HG03103 (cell line): ENCODE measurements around the gene SLC29A4.
"Not testable (repeated sequence)": the region's sequence is repeated elsewhere in the genome, so short reads cannot be mapped to it uniquely, and the experiment has no call there.

Source experiments
- ATAC-seq: cut with Tn5 transposase; IDR thresholded peaks from one replicate; pipeline ENCODE4 v1.9.1; 2021; ENCODE audit warnings: low read depth; ENCODE audit not compliant: unreplicated experiment

SLC29A4 gene, protein sequence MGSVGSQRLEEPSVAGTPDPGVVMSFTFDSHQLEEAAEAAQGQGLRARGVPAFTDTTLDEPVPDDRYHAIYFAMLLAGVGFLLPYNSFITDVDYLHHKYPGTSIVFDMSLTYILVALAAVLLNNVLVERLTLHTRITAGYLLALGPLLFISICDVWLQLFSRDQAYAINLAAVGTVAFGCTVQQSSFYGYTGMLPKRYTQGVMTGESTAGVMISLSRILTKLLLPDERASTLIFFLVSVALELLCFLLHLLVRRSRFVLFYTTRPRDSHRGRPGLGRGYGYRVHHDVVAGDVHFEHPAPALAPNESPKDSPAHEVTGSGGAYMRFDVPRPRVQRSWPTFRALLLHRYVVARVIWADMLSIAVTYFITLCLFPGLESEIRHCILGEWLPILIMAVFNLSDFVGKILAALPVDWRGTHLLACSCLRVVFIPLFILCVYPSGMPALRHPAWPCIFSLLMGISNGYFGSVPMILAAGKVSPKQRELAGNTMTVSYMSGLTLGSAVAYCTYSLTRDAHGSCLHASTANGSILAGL

GRCh38 chr7:5282543-5283316 is at the start of gene SLC29A4:
Gene SLC29A4 (plus strand): TSS chr7:5282943. CDS start chr7:5287817, 4,874 bp downstream.
- no peak for ATAC-seq

DNA sequence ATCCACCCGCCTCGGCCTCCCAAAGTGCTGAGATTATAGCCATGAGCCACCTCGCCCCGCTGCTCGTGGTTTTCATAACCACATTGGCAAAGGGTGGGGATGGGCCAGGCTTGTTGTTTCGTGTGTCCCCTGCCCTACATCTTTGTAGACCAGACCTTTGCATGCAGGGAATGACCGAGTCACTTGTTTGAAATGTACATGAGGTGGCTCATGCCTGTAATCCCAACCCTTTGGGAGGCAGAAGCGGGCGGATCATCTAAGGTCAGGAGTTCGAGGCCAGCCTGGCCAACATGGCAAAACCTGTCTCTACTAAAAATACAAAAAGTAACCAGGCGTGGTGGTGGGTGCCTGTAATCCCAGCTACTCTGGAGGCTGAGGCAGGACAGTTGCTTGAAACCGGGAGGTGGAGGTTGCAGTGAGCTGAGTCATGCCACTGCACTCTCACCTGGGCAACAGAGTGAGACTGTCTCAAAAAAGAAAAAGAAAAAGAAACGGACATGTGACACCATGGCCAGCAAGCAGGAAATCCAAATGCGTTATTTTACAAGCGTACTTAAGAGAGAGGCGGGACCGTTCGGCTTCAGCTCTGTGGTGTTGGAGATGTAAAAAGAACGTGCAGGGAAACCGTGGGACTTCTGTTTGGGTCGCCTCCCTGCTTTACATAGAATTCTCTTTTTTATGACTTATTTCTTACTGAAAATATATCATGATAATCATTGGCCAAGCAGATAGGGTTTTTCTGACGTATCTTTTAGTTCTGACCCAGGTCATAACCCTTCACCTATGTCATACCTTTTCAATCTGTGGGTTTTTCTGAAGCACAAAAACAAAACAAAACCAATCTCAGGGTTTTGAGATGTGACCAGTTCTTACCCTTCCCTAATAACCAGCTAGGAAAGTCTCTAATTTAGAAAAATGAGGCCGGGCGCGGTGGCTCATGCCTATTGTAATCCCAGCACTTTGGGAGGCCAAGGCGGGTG is 47.6 kb upstream of the SLC29A4 start:
- ATAC-seq: no peak

DNA sequence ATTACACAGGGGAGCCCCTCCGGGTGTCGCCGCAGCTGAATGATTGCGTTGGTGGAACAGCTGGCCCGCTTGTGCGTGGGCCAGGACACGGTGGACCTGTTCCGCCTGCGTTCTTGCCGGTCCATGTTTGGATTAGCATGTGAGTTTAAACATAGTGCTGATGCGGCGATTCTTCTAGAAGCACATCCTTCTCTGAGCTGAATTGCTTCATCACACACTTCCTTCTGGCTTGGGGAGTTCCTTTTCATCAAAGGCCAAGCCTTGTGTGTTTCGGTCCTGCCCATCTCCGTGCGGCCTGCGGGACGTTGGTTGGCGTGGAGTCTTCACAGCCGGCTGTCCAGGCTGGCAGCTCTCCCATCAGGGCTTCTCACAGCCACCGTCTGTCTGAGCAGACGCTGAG is 45.5 kb upstream of the SLC29A4 start:
- ATAC-seq: no peak

DNA sequence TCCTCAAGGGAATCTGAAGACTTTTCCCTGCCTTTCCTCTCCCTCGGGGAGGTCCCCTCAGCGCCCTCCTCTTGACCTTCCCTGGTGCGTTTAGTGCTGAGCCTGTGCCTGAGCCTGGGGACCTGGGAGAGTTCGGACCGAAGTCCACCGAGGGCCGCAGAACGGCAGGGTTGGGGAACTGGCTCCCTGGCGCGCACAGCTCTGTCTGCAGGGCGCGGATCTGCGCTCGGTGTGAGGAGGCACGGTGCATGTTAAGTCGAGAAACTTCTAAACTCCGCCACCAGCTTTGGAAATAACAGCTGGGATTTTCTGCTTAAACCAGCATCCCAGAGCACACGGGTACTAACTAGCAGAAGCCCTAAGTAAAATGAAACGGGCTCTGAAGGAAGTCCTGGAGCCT is 44.2 kb upstream of the SLC29A4 start:
- no peak for ATAC-seq

DNA sequence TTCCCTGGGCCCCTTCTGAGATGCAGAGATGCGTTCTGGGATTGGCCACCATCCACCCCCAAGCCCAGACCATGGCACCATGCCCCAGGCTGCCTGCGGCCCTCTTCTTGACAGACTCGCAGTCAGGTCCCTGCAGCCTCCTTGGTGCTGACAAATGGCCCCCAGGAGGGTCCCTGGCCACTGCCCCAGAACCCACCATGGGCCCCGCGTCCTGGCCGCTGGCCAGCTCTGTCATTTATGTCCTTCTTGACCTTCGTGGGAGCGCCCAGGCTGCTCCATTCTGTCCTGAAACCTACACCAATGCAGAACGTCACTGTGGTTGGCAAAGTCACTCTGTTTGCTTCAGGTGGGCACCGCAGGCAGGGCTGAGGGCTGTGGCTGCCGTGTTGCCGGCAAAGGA is 39.5 kb upstream of the SLC29A4 start:
- ATAC-seq: no peak

- ATAC-seq: no peak
Observed at GRCh38 chr7:5248201-5248885, 34.4 kb upstream of the SLC29A4 start.

GRCh38 chr7:5250787-5251186 is 32.0 kb upstream of the SLC29A4 start:
- not testable (repeated sequence) for ATAC-seq

DNA sequence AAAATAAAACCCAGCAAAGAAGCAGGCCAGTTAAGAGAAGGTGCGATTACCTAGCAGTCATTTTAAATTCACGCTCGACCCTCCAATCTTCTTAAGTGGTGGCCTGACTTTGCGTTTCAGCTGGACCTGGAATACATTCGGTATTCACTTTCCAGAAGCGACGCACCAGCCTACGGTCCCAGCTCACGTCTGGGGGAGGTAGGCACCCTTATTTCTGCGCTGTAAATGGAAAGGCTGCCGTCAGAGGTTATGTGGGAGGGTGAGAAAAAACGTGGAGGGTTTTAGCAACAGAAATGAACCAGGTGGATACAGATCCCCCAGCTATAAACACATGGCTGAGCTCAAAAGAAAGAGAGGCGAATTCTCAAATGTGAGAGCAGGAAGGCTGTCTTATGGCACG is 29.2 kb upstream of the SLC29A4 start:
- ATAC-seq: not testable (repeated sequence)

GRCh38 chr7:5254371-5254770 is 28.4 kb upstream of the SLC29A4 start:
- not testable (repeated sequence) for ATAC-seq

- ATAC-seq: no peak
Observed at GRCh38 chr7:5255832-5256231, 26.9 kb upstream of the SLC29A4 start.

DNA sequence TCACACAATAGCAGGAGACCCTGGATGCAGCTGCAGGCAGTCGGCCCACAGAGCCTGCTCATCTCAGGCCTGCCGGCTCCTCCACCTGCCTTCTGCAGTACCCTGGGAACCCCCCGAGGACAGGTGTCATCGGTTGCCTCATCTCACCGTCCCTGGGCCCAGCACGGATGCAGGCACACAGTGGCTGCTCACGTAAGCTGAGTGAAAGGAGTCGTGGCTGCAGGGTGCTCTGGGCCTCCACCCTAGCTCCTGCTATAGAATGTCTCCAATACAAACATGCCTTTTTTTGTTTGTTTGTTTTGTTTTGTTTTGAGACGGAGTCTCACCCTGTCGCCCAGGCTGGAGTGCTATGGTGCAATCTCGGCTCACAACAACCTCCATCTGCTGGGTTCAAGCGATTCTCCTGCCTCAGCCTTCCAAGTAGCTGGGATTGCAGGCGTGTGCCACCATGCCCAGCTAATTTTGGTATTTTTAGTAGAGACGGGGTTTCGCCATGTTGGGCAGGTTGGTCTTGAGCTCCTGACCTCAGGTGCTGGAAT is 22.1 kb upstream of the SLC29A4 start:
- ATAC-seq: not testable (repeated sequence)

DNA sequence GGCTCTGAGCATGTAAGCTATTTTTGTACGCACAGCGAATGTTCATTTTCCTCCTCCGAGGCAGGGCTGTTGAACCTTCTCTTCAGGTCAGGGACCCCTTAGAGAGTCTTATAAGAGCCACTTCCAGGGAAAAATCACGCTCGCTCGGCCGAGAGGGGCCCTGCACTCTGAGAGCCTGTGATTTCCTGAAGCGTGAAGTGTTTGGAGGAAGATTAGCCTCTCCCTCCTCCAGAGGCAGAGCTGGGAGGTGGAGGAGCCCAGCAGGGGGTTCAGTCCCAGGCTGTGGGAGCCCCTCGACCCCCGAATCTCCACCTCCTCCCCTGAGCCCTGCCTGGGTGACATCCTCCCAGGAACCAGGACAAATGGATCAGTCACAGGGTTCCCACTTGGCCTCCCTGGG is 19.7 kb upstream of the SLC29A4 start:
- not testable (repeated sequence) for ATAC-seq

GRCh38 chr7:5265320-5266190 is 17.2 kb upstream of the SLC29A4 start:
- ATAC-seq: no peak

GRCh38 chr7:5266191-5267028 is 16.3 kb upstream of the SLC29A4 start:
- no peak for ATAC-seq

DNA sequence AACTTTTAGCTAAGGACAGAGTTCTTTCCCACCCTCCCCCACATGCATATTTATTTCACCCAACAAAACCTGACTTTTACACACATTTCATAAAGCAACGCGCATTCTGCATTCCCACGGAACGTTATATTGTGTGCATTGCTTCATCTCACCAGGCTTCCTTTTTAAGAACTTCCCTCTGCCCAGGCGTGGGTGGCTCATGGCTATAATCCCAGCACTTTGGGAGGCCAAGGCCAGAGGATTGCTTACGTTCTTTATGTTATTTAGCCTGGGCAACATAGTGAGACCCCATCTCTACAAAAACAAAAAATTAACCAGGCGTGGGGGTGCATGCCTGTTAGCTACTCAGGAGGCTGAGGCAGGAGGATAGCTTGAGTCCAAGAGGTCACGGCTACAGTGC is 14.9 kb upstream of the SLC29A4 start:
- not testable (repeated sequence) for ATAC-seq

GRCh38 chr7:5269992-5270657 is 12.6 kb upstream of the SLC29A4 start:
- not testable (repeated sequence) for ATAC-seq

DNA sequence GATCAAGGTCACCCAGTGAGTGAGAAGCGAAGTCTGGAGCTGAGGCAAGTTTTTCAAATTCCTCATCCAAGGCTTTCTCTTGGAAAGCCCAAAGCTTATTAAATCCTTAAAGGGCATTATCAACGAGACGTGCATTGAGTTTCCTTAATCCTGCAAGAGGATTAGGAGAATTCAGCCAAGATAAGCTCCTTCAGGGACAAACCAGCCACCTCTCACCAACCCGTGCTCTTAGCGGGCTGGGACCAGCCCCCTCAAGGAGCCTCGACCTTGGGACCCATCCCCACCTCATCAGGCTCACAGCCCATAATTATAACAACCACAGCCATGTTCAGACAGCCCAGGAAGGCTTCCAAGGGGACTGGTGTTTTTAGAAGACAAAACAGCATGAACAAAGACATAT is 12.0 kb upstream of the SLC29A4 start:
- no peak for ATAC-seq
